H1 (cell line): ENCODE results near the gene RPTN. TPM values are rescaled to one million over a fixed set of nuclear protein-coding genes. Genes with fewer than 3 reads are reported as not detected.

Source experiments
- CHD1 ChIP-seq: IDR thresholded peaks from 2 replicates; pipeline ENCODE4 v1.6.1; 2012; ENCODE audit warnings: low read depth, low read length, improper control_type of control experiment
- FOSL1 ChIP-seq: IDR thresholded peaks from 2 replicates; pipeline ENCODE4 v1.6.1; 2011; ENCODE audit warnings: mild to moderate bottlenecking, low read depth, low read length, moderate library complexity; ENCODE audit not compliant: insufficient read depth
- GTF2F1 ChIP-seq: IDR thresholded peaks from 2 replicates; pipeline ENCODE4 v1.6.1; 2012; ENCODE audit warnings: low read depth, low read length, improper control_type of control experiment, borderline replicate concordance
- KDM1A ChIP-seq: fragments of 200-600, 300-600 bp; sonication (generic); IDR thresholded peaks from 2 replicates; pipeline ENCODE4 v1.7.1; 2016; ENCODE audit warnings: mild to moderate bottlenecking, low read length, borderline replicate concordance
- POLR2A ChIP-seq, 2 experiments: IDR thresholded peaks; 1 replicate in 1 of 2; 2 replicates in 1 of 2; pipeline ENCODE4 v1.6.1; 2011; ENCODE audit warnings: low read depth in 2 of 2, low read length in 2 of 2, mild to moderate bottlenecking in 2 of 2; ENCODE audit errors: control extremely low read depth in 1 of 2
- RBBP5 ChIP-seq: IDR thresholded peaks from 2 replicates; pipeline ENCODE4 v1.7.1; 2012; ENCODE audit warnings: low read depth, mild to moderate bottlenecking, inconsistent platforms, low read length, moderate library complexity, borderline replicate concordance
- SIN3A ChIP-seq, 2 experiments: IDR thresholded peaks in 1 of 2; conservative IDR thresholded peaks in 1 of 2; 2 replicates each; pipeline ENCODE4 v1.6.1; 2011 to 2012; ENCODE audit warnings: low read length in 2 of 2, improper control_type of control experiment in 1 of 2, low read depth in 1 of 2, mild to moderate bottlenecking in 1 of 2
- ZNF274 ChIP-seq: IDR thresholded peaks from 2 replicates; pipeline ENCODE4 v1.7.0; 2012; ENCODE audit warnings: low read length, borderline replicate concordance; ENCODE audit errors: extremely low read depth
- polyA plus RNA-seq, 7 experiments: library from polyadenylated mRNA; depleted of rRNA in 3 of 7; stranded (reverse) in 5 of 7; unstranded in 2 of 7; fragments of >200 nt in 5 of 7; fragments of 200-250 nt in 2 of 7; gene quantifications; 1 replicate in 5 of 7; 2 replicates in 1 of 7; 4 replicates in 1 of 7; pipeline versions ENCODE4 v1.2.1 to v1.2.3, GENCODE V29; 2011 to 2013; ENCODE audit warnings: missing spikeins in 2 of 7, mixed read lengths in 2 of 7
- total RNA-seq: library from RNA; stranded (reverse); fragmentation: NEBNext Ultra II Directional; extraction: Animal tissue kit (Norgen Biotek cat#: 25700); gene quantifications from 2 replicates; pipeline ENCODE4 v1.2.1, GENCODE V29; 2021

Gene RPTN
- total and polyA plus RNA-seq, 2 of the 8 experiments (the other 6 are each of a cell fraction or from before 2014, with no cell fraction given): not detected

DNA sequence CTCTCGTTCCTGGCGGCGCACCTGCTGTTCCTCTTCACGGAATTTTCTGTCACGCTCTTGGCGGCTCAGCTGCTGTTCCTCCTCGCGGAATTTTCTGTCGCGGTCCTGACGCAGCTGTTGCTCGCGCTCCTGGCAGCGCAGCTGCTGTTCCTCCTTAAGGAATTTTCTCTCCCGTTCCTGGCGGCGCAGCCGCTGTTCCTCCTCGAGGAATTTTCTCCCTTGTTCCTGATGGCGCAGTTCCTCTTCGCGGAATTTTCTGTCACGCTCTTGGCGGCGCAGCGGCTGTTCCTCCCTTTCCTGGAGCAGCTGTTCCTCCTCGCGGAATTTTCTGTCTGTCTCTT lies 50.2 kb downstream of the RPTN start (continued):
- TF ChIP-seq ZNF274 (no peak), CHD1 (no peak), FOSL1 (no peak), POLR2A (IDR thresholded peaks at IDR 0.05; ENCODE audit: control extremely low read depth in 1 of 2, low read depth in 2 of 2, low read length in 2 of 2) (no peak), RBBP5 (no peak), KDM1A (no peak), GTF2F1 (no peak), SIN3A (conservative IDR thresholded peaks at IDR 0.05 in 1 of 2, IDR thresholded peaks at IDR 0.05 in 1 of 2; ENCODE audit: low read depth in 1 of 2, low read length in 2 of 2) (no peak)
